Stimulated activated CD4-positive, alpha-beta T cell treated with anti-CD3 and anti-CD28 coated beads, Interleukin-1b, Interleukin-23, amount 100 ng/mL, for 24 hours (primary cell): ENCODE measurements around the gene HNRNPA2B1.
"Not testable (repeated sequence)": the region's sequence is repeated elsewhere in the genome, so short reads cannot be mapped to it uniquely, and the experiment has no call there.

Experiments used
- DNase-seq, 4 experiments: peaks; one replicate each; pipeline ENCODE4 v3.0.0-alpha.2; 2020; ENCODE audit warnings: low read depth in 4 of 4, low spot score in 1 of 4

Gene HNRNPA2B1

GRCh38 chr7:26166684-26167266 is 33.8 kb downstream of the HNRNPA2B1 start:
- no peak for DNase-seq

- DNase-seq, result no peak
Measured at GRCh38 chr7:26165950-26166683, 34.4 kb downstream of the HNRNPA2B1 start.

GRCh38 chr7:26163804-26164203 is 36.7 kb downstream of the HNRNPA2B1 start:
- not testable (repeated sequence) for DNase-seq

GRCh38 chr7:26162431-26162830 is 38.1 kb downstream of the HNRNPA2B1 start:
- DNase-seq, result no peak

- no peak for DNase-seq
Measured at GRCh38 chr7:26160896-26161295, 39.6 kb downstream of the HNRNPA2B1 start.

- DNase-seq, result no peak
Measured at GRCh38 chr7:26159243-26159642, 41.3 kb downstream of the HNRNPA2B1 start.

- no peak for DNase-seq
Measured at GRCh38 chr7:26157520-26158105, 42.9 kb downstream of the HNRNPA2B1 start.

- DNase-seq, result peak in 2 of 4 experiments; percentile 42 to 44
Measured at GRCh38 chr7:26156451-26157420, 43.8 kb downstream of the HNRNPA2B1 start.

- no peak for DNase-seq
Measured at GRCh38 chr7:26155531-26156375, 44.8 kb downstream of the HNRNPA2B1 start.

- peak in 1 of 4 experiments; percentile 13 for DNase-seq
Measured at GRCh38 chr7:26153823-26154783, 46.4 kb downstream of the HNRNPA2B1 start.

GRCh38 chr7:26153241-26153822 is 47.2 kb downstream of the HNRNPA2B1 start:
- DNase-seq, result peak in 1 of 4 experiments; percentile 37

- peak in 1 of 4 experiments; percentile 29 for DNase-seq
Measured at GRCh38 chr7:26152782-26153240, 47.7 kb downstream of the HNRNPA2B1 start.

- peak; percentile 59 to 81 (median 65) for DNase-seq
Measured at GRCh38 chr7:26151953-26152781, 48.4 kb downstream of the HNRNPA2B1 start, which contains the start of gene NFE2L3. Gene NFE2L3, plus strand, starts transcription at chr7:26152198. Its CDS starts 301 bp downstream, at chr7:26152499.

- no peak for DNase-seq
Measured at GRCh38 chr7:26151650-26151952, 48.9 kb downstream of the HNRNPA2B1 start.

- DNase-seq, result no peak
Measured at GRCh38 chr7:26151096-26151495, 49.5 kb downstream of the HNRNPA2B1 start.

- no peak for DNase-seq
Measured at GRCh38 chr7:26149391-26149977, 51.1 kb downstream of the HNRNPA2B1 start.

- DNase-seq, result not testable (repeated sequence)
Measured at GRCh38 chr7:26148307-26148700, 52.2 kb downstream of the HNRNPA2B1 start.
